HG03135 (cell line): Measurements from ENCODE around the gene CA10.

Source experiments
- ATAC-seq: cut with Tn5 transposase; IDR thresholded peaks from one replicate; pipeline ENCODE4 v1.9.1; 2021; ENCODE audit warnings: mild to moderate bottlenecking, moderate library complexity; ENCODE audit not compliant: unreplicated experiment

The CA10 gene

DNA sequence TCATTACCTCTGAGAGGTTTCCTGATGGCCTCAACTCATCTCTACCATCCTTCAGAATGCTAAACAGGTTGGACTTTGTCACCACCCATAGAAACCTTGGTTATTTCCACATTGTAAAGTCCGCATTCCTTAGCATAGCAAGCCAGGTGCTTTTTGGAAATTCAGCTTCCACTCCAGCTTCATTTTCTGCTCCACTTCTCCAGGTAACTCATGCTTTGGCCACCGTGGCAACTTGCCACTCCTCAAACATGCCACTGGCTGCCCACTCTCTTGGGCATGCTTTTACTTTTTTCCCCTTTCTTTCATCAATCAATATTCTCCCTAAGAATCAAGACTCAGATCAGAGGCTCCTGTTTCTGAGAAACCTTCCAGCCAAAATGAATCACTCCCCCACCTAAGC, 203.3 kb downstream of the CA10 start:
- no peak for ATAC-seq

- no peak for ATAC-seq
Observed at GRCh38 chr17:51954232-51954765, 204.2 kb downstream of the CA10 start.

DNA sequence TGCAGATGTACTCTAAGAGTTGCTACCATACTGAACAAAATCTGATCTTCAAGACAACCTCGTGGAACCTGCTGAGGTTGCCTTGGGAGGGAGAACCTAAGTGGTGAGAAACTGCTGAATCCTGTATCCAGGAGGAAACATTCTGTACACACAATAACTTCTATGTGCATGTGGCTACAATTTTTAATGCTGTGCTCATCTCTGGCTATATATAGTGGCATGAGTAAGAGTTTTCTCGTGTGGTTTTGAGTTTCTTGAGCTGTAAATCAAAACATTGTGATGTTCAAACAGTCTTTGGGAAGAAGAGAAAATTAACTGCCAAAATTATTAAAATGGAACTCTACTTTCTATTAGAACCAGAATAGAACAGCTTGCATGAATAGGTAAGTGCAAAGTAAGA, 206.8 kb downstream of the CA10 start:
- no peak for ATAC-seq

GRCh38 chr17:51948128-51948527, 210.4 kb downstream of the CA10 start:
- ATAC-seq = no peak

DNA sequence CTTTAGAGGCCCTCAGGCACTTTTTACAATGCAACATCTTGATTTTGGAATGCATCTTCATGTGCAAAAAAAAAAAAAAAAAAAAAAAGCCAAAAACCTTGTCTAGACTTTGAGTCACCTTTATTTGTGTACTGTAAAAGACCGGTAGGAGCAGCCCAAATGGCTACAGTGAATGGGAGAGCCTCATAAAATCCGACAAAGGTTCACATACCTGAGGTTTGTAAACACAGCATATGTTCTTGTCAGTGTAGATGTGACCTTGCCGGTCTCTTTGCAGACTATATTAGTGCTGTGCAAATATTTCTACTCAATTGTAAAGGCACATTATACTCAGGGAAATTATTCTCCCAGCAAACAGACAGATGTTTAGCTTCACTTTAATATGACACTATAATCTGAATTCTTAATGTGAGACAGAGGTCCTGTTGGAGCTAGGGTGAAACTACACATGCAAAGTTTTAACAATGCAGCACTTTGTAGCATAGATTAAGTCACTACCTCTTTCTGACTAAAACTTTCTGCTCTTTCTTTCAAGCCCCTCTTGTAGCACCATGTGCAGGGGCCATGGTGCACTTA, 211.3 kb downstream of the CA10 start:
- ATAC-seq = no peak

- ATAC-seq = no peak
Observed at GRCh38 chr17:51946311-51946710, 212.2 kb downstream of the CA10 start.

- no peak for ATAC-seq
Observed at GRCh38 chr17:51941272-51941671, 217.2 kb downstream of the CA10 start.

DNA sequence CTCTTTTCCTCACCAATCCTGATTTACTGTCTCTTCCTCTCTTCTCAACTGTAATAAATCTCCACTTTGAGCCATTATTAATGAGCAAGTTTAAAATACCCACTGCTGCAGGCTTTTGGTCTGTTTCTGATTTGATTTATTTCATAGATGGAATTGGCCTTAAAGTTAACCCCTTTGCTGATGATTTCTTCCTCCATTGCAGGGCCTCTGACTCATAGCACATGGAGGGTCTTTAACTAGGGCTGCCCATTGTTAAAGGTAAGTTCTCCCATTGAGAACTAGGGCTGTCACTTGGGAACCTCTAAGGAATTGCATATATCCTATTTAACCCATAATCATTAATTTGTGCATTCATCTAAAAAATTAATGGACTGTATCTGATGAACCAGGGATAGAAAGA, 221.2 kb downstream of the CA10 start:
- ATAC-seq = no peak

- no peak for ATAC-seq
Observed at GRCh38 chr17:51935477-51935876, 223.0 kb downstream of the CA10 start.

DNA sequence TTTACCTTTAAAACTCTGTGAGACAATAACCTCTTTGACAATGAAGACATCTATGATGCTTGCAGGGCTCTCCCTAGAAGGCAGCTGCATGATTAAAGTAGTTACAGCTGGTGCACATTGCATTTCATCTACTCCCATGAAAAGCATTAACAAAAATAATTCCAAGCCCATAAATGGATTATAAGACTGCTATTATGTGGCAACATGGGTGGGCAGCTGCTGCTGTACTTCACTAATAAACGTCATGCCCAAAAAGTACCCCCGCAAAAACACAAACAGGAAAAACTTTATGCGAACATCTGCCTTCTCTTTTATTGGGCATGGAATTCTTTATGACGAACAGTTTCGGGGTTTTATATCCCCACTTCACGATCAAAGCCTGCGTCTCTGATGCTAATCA, 224.9 kb downstream of the CA10 start:
- ATAC-seq = no peak

GRCh38 chr17:51926448-51926847, 232.1 kb downstream of the CA10 start:
- ATAC-seq = no peak

GRCh38 chr17:51921500-51921899, 237.0 kb downstream of the CA10 start:
- ATAC-seq = no peak

GRCh38 chr17:51914577-51914976, 243.9 kb downstream of the CA10 start:
- ATAC-seq = peak; percentile 77

GRCh38 chr17:51913491-51914205, 244.9 kb downstream of the CA10 start:
- no peak for ATAC-seq

DNA sequence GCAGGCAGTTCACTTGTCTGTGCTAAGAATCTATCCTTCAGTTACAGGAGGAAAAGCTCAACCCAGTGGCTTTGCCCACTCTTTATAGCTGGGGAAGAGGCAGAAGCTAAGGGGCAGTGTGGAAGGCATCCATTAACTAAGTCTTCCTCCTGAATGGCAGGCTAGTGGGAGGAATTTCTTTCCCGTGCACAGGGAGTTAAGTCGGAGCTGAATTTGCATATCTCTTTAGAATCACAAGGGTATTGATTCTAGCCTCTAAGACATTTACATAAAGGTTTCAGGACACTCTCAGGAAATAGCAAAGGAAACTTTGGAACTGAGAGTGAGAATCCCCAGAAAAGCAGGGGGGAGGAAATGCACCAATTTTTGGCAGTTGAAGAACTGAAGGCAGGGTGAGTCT, 245.6 kb downstream of the CA10 start:
- no peak for ATAC-seq

DNA sequence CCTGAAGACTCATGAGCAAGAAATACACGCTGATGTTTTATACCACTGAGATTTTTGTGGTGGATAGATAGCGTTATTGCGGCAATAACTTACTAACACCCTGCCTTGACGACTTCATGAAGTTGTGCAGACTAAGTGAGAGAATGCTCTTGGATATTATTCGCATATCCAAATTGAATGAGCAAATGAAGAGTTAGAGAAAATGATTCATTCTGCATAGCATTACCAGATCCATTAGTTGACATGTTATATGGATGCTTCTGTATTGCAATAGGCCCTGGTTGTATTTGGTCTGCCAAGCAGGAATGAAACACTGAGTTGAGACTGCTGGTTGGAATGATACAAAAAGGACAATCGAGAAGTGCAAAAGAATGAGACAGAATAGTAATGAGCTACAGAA, 247.3 kb downstream of the CA10 start:
- ATAC-seq = no peak

GRCh38 chr17:51909971-51910370, 248.5 kb downstream of the CA10 start:
- ATAC-seq = no peak

DNA sequence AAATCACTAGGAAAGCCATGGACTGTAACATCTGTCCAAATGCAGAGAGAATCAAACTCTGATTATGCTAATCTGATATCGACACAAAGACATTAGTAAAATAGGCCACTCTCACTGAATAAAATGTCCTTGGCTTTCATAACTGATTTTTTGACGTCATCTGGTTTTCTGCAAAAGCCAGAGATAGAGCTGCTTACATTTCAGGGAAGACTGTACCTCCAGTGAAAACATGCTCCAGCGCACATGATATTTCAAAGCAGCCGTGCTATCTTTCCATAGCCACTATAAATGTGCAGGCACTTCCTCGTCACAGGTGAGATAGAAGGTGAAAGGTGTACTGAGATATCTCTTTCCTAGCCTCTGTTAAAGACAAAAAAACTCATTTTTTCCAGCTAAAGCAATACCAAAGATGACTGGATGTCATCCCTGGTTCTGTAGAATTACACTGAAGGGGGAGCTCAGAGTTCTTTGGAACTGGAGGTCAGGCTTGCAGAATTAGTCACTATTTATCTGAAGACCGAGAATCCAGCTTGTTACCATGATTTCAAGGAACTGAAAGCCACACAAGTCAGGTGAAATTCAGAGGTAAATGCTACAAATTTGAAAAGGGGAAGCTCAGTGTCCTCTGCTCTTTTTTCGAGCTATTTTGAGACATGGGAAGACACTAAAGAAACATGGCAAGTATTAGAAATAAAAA, 249.5 kb downstream of the CA10 start:
- peak; percentile 63 for ATAC-seq

GRCh38 chr17:51907041-51907440, 251.5 kb downstream of the CA10 start:
- ATAC-seq = no peak

DNA sequence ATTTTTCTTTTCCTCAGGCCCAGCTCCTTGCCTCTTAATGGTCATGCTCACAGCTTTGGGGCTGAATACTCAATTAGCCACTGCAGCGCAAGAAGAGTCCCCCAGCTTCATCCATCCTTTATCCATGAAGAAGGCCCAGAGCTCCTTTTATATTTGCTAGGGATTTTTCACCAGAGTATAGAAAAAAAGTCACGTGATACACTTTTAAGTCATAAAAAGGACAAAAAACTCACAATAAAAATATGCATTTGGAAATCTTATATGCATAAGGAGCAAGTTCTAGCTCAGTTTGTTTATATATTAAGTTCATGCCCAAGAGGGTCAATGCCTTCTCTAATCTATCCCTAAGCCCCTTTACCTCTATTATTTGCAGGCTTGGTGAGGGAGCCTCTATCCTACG, 254.1 kb downstream of the CA10 start:
- no peak for ATAC-seq

GRCh38 chr17:51901242-51901641, 257.3 kb downstream of the CA10 start:
- ATAC-seq = no peak

GRCh38 chr17:51891936-51892335, 266.6 kb downstream of the CA10 start:
- ATAC-seq = no peak
